ENCODE measurements around the gene BABAM2.

- TF ChIP-seq CTCF (IDR thresholded peaks at IDR 0.05) (no peak), EP300 (IDR thresholded peaks at IDR 0.05; ENCODE audit: low read depth) (peak; percentile 52)
Measured at GRCh38 chr2:27915191-27915590, 24.7 kb downstream of the BABAM2 start.

All from transverse colon (tissue), 3 donors.